B cell (primary cell): Measurements from ENCODE around the gene GDA. TPM values are rescaled to one million over a fixed set of nuclear protein-coding genes. Genes with fewer than 3 reads are reported as not detected.

ENCODE experiments used
- ATAC-seq: fragments of 200-7000 bp; cut with Tn5 transposase; one replicate; pipeline ENCODE4 v1.10.0; 2021; ENCODE audit warnings: low read depth, mild to moderate bottlenecking, moderate number of reproducible peaks, moderate library complexity
- CTCF ChIA-PET: fragments of 350-600 bp; sonication (Branson Sonifier 250); formaldehyde crosslinking; loops from one replicate; lab custom pipeline; 2021; ENCODE audit warnings: antibody characterized with exemption, inconsistent platforms; lab: Charles Lee
- POLR2A ChIA-PET: fragments of 350-600 bp; sonication (Branson Sonifier 250); formaldehyde crosslinking; loops from one replicate; lab custom pipeline; 2021; ENCODE audit warnings: antibody characterized with exemption; lab: Charles Lee
- DNase-seq: peaks from one replicate; pipeline ENCODE4 v3.0.0; 2013
- H2AFZ ChIP-seq: 2 replicates; pipeline ENCODE4 v1.6.1; 2012; ENCODE audit warnings: mild to moderate bottlenecking, low read depth, low read length; ENCODE audit not compliant: insufficient read depth, poor library complexity, severe bottlenecking
- H3K27ac ChIP-seq, 2 donors: 1 replicate in 1 of 2; 2 replicates in 1 of 2; pipeline ENCODE4 v1.5.1; 2012 to 2013; ENCODE audit warnings: low read length in 2 of 2, mild to moderate bottlenecking in 2 of 2, moderate library complexity in 1 of 2
- H3K27me3 ChIP-seq, 4 experiments: fragments of 200-600 bp in 1 of 4; sonication (generic) in 1 of 4; replicated peaks in 1 of 4; 1 replicate in 2 of 4; 2 replicates in 2 of 4; pipeline versions ENCODE4 v1.6.1 to v1.7.0; 2013 to 2016; ENCODE audit warnings: low read length in 3 of 4, mild to moderate bottlenecking in 2 of 4, mixed read lengths in 1 of 4, moderate library complexity in 1 of 4; ENCODE audit not compliant: insufficient read depth in 4 of 4, control insufficient read depth in 3 of 4; ENCODE audit errors: control extremely low read depth in 1 of 4
- H3K36me3 ChIP-seq, 2 experiments: replicated peaks in 1 of 2; 1 replicate in 1 of 2; 2 replicates in 1 of 2; pipeline versions ENCODE4 v1.6.1 to v1.7.1; 2013; ENCODE audit warnings: low read length in 1 of 2; ENCODE audit not compliant: insufficient read depth in 2 of 2, control insufficient read depth in 1 of 2; ENCODE audit errors: control extremely low read depth in 1 of 2, extremely low read depth in 1 of 2
- H3K4me1 ChIP-seq, 2 donors: fragments of 200-600 bp in 1 of 2; sonication (generic) in 1 of 2; 1 replicate in 1 of 2; 2 replicates in 1 of 2; pipeline versions ENCODE4 v1.5.1 to v1.6.1; 2013 to 2017; ENCODE audit warnings: low read length in 2 of 2; ENCODE audit not compliant: control insufficient read depth in 2 of 2, insufficient read depth in 2 of 2
- H3K4me2 ChIP-seq: replicated peaks from 2 replicates; pipeline ENCODE3; 2012; ENCODE audit warnings: mild to moderate bottlenecking, low read depth, low read length; ENCODE audit not compliant: poor library complexity, severe bottlenecking
- H3K4me3 ChIP-seq, 5 experiments: fragments of 200-600 bp in 1 of 5; sonication (generic) in 1 of 5; 1 replicate in 3 of 5; 2 replicates in 2 of 5; pipeline versions ENCODE4 v1.5.1 to v1.7.0; 2011 to 2016; ENCODE audit warnings: low read length in 4 of 5, mild to moderate bottlenecking in 4 of 5, low read depth in 2 of 5, control low read depth in 1 of 5, moderate library complexity in 1 of 5; ENCODE audit not compliant: insufficient read depth in 1 of 5; ENCODE audit errors: control extremely low read depth in 1 of 5, extremely low read depth in 1 of 5
- H3K79me2 ChIP-seq: fragments of 200-600 bp; sonication (generic); one replicate; pipeline ENCODE4 v1.6.0; 2016; ENCODE audit warnings: low read length; ENCODE audit not compliant: control insufficient read depth, insufficient read depth
- H3K9ac ChIP-seq: fragments of 200-600 bp; sonication (generic); 2 replicates; pipeline ENCODE4 v1.6.1; 2017; ENCODE audit warnings: mild to moderate bottlenecking, low read length, moderate library complexity
- H3K9me3 ChIP-seq, 3 donors: one replicate each; pipeline versions ENCODE4 v1.6.1 to v1.7.1; 2013; ENCODE audit warnings: low read length in 2 of 3; ENCODE audit not compliant: control insufficient read depth in 2 of 3, insufficient read depth in 1 of 3; ENCODE audit errors: control extremely low read depth in 1 of 3
- H4K20me1 ChIP-seq: 2 replicates; pipeline ENCODE4 v1.6.0; 2012; ENCODE audit warnings: mild to moderate bottlenecking, low read length; ENCODE audit not compliant: insufficient read depth, control insufficient read depth, poor library complexity, severe bottlenecking
- H3K27ac Mint-ChIP-seq: one replicate; pipeline ENCODE4 v1.8.0; 2021; ENCODE audit warnings: mixed read lengths
- H3K27me3 Mint-ChIP-seq: one replicate; pipeline ENCODE4 v1.8.0; 2021; ENCODE audit warnings: mixed read lengths
- H3K4me1 Mint-ChIP-seq: one replicate; pipeline ENCODE4 v1.8.0; 2021; ENCODE audit warnings: mixed read lengths
- H3K4me3 Mint-ChIP-seq: one replicate; pipeline ENCODE4 v1.8.0; 2021; ENCODE audit warnings: mixed read lengths
- H3K9me3 Mint-ChIP-seq: one replicate; pipeline ENCODE4 v1.8.0; 2022; ENCODE audit warnings: mixed read lengths; ENCODE audit not compliant: insufficient read depth
- EZH2 ChIP-seq: IDR thresholded peaks from 2 replicates; pipeline ENCODE4 v1.6.1; 2012; ENCODE audit warnings: borderline replicate concordance, low read depth, mild to moderate bottlenecking, moderate library complexity, low read length; ENCODE audit not compliant: insufficient read depth, poor library complexity, severe bottlenecking
- whole genome bisulfite sequencing: methylation state at CpG from one replicate; pipeline ENCODE4 v1.1.5; 2013; ENCODE audit warnings: missing lambda C conversion rate; ENCODE audit not compliant: insufficient coverage; 5-methylcytosine and 5-hydroxymethylcytosine counted together
- intact Hi-C: fragments of 100-400 bp; cut with micrococcal nuclease; formaldehyde crosslinking; loops from one replicate; pipeline ENCODE4 v1.10.0; 2022
- polyA plus RNA-seq: library from polyadenylated mRNA; depleted of rRNA; stranded (reverse); fragments of >200 nt; gene quantifications from 2 replicates; pipeline ENCODE4 v1.2.3, GENCODE V29; 2012
- total RNA-seq, 2 donors: library from RNA; stranded (reverse); fragments of 120-200 nt in 1 of 2; gene quantifications; 1 replicate in 1 of 2; 2 replicates in 1 of 2; pipeline versions ENCODE4 v1.2.3 to v1.2.4, GENCODE V29; 2013 to 2022
- TF ChIP-seq, protein P1 (sequence below): fragments of 200-600 bp; IDR thresholded peaks from one replicate; pipeline ENCODE4 v1.8.0; 2022; ENCODE audit warnings: antibody characterized with exemption, mild to moderate bottlenecking

GDA gene
- total and polyA plus RNA-seq, 2 donors (not counting 1 experiment from before 2014, with no cell fraction given), result not detected

DNA sequence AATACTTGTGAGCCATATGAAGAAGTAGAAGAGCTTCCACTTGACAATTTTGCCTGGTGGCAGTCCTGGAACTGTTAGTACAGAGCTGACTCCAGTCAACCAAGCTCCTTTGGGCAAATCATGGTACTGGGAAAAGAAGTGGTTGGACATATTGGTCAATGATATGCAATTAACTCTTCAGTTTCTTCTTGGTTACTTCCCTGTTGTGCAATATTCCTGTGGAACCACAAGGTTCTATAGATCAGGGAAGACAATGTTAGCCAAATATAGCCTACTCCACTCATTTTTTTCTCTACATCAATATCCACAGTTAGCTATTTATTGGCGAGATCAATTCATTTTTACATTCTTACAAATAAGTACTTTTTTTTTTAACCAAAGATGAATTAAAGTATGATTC lies 14.4 kb upstream of the GDA start:
- no peak for TF ChIP-seq EZH2
- TF ChIP-seq, protein P1, sequence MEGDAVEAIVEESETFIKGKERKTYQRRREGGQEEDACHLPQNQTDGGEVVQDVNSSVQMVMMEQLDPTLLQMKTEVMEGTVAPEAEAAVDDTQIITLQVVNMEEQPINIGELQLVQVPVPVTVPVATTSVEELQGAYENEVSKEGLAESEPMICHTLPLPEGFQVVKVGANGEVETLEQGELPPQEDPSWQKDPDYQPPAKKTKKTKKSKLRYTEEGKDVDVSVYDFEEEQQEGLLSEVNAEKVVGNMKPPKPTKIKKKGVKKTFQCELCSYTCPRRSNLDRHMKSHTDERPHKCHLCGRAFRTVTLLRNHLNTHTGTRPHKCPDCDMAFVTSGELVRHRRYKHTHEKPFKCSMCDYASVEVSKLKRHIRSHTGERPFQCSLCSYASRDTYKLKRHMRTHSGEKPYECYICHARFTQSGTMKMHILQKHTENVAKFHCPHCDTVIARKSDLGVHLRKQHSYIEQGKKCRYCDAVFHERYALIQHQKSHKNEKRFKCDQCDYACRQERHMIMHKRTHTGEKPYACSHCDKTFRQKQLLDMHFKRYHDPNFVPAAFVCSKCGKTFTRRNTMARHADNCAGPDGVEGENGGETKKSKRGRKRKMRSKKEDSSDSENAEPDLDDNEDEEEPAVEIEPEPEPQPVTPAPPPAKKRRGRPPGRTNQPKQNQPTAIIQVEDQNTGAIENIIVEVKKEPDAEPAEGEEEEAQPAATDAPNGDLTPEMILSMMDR, result no peak
- no peaks in the 10 kb centered on the region for H3K9me3 Mint-ChIP-seq
- intact Hi-C loops, result no loop called here
- Histone ChIP-seq H3K79me2 (no peaks in the 10 kb centered on the region), H3K27me3 (no peaks in the 10 kb centered on the region), H3K9me3 (no peaks in the 10 kb centered on the region), H3K9ac (no peak overlapping the region), H3K4me3 (no peak overlapping the region), H3K27ac (no peak overlapping the region), H3K36me3 (no peaks in the 10 kb centered on the region), H3K4me1 (no peaks in the 10 kb centered on the region), H2AFZ (no peak overlapping the region), H3K4me2 (no peak overlapping the region), H4K20me1 (no peaks in the 10 kb centered on the region)
- ATAC-seq (no peak), DNase-seq (no peak)
- H3K4me1 Mint-ChIP-seq, result no peaks in the 10 kb centered on the region
- H3K27ac Mint-ChIP-seq, result no peak overlapping the region
- no CpG with 5 or more reads among the region's 1 CpG for WGBS
- CTCF ChIA-PET, result no interaction called here
- POLR2A ChIA-PET, result no interaction called here
- H3K27me3 Mint-ChIP-seq, result peaks cover 3% of the 10 kb centered on the region
- H3K4me3 Mint-ChIP-seq, result no peak overlapping the region

DNA sequence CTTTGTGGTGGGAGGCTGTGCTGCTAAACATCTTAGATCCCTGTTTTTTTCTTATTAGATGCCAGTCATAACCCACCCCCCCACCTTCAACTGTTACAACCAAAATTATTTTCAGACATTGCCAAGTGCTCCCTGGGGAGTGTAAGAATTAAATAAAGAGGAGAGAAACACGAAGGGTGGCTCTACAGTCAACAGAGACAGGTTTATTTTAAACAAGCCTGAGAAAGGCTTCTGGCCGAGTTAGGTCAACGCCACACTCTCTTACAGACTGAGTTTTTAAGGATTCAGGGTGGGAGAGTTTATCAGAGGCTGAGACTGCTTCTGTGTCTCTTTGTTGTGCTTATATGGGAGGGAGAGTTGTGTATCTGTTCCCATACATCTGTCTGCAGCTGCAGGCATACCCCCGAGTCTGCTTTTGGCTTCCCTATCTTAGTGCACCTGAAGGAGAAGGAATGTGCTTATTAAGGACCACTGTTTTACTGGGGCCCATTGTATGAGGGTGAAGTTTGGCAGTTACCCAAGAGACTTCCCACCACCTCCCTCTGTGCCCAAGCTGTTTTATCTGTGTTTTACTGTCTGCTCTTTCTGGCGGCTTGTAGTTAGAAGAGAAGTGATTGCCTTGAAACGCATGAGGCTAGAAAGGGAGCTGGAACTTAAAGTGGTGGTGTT lies 11.4 kb upstream of the GDA start:
- no peak for ATAC-seq
- no peaks in the 10 kb centered on the region for H3K27me3 ChIP-seq
- H3K79me2 ChIP-seq, result no peaks in the 10 kb centered on the region
- Mint-ChIP-seq H3K27ac (no peak overlapping the region), H3K27me3 (peaks cover 19% of the 10 kb centered on the region), H3K4me3 (no peak overlapping the region), H3K4me1 (no peaks in the 10 kb centered on the region), H3K9me3 (no peaks in the 10 kb centered on the region)
- no peak overlapping the region for H3K4me3 ChIP-seq
- no peak overlapping the region for H2AFZ ChIP-seq
- no peak for TF ChIP-seq EZH2
- TF ChIP-seq, protein P1, result no peak
- no peaks in the 10 kb centered on the region for H3K9me3 ChIP-seq
- no peaks in the 10 kb centered on the region for H3K36me3 ChIP-seq
- no peak overlapping the region for H3K4me2 ChIP-seq
- CTCF ChIA-PET, result no interaction called here
- H3K27ac ChIP-seq, result no peak overlapping the region
- DNase-seq, result no peak
- no peaks in the 10 kb centered on the region for H4K20me1 ChIP-seq
- H3K4me1 ChIP-seq, result no peaks in the 10 kb centered on the region
- intact Hi-C loops, result no loop called here
- no peak overlapping the region for H3K9ac ChIP-seq
- 76% methylated on average over 3 of the region's 6 CpGs for WGBS
- POLR2A ChIA-PET, result no interaction called here
